ENCODE results near the gene ASXL1.

ASXL1 gene

DNA sequence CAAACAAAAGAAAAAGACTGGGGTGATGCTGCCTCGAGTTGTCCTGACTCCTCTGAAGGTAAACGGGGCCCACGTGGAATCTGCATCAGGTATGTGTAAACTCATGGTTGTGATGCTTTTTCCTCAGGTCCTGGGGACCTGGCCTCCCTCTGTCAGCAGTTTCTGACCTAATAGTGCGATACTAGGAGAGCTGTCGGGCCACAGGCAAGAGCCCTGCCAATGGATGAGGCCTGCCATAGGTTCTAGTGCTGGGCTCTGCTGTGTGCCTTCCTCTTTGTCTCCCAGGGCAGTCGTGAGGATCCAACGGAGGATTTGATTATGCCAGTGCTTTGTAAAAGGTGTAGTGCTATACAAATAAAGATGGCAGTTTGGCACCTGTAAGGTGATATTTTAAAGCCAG, 71.2 kb downstream of the ASXL1 start:
- Histone ChIP-seq H3K27ac (no peak overlapping the region), H3K4me3 (ENCODE audit: low read depth, low read length) (no peak overlapping the region), H3K27me3 (replicated peaks) (no peaks in the 10 kb centered on the region), H3K36me3 (replicated peaks) (peaks cover 52% of the 10 kb centered on the region)
- DNase-seq = no peak
- in situ Hi-C loops (cut with HindIII; ENCODE audit: low pct_ligation_motif_present, low sequenced_read_pairs) = no loop called here
- TF ChIP-seq, protein P1, sequence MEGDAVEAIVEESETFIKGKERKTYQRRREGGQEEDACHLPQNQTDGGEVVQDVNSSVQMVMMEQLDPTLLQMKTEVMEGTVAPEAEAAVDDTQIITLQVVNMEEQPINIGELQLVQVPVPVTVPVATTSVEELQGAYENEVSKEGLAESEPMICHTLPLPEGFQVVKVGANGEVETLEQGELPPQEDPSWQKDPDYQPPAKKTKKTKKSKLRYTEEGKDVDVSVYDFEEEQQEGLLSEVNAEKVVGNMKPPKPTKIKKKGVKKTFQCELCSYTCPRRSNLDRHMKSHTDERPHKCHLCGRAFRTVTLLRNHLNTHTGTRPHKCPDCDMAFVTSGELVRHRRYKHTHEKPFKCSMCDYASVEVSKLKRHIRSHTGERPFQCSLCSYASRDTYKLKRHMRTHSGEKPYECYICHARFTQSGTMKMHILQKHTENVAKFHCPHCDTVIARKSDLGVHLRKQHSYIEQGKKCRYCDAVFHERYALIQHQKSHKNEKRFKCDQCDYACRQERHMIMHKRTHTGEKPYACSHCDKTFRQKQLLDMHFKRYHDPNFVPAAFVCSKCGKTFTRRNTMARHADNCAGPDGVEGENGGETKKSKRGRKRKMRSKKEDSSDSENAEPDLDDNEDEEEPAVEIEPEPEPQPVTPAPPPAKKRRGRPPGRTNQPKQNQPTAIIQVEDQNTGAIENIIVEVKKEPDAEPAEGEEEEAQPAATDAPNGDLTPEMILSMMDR (IDR thresholded peaks at IDR 0.05; ENCODE audit: low read depth, low read length, missing control alignments) = no peak

DNA sequence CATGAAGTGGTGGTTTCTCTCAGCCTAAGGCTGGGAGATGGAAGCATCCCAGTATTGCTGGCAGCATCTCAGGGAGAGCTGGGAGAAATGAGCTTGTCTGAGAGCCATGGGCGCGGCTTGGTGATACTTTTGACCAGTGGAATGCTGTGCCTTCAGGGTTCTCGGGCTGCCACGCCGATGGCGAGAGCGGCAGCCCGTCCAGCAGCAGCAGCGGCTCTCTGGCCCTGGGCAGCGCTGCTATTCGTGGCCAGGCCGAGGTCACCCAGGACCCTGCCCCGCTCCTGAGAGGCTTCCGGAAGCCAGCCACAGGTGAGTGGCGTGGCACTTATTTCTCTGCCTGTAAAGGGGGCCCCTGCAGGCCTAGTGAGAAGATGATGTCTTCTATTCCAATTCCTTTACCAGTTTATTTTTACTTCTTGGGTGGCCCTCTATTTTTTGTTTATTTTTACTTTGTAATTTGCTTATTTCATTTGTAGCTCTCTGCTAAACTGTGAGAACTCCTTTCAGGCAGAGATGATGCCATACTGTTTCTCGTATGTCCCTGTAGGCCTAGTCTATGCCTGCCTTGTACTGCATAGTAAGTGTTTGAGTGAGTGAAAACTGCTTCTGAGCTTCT, 71.7 kb downstream of the ASXL1 start:
- TF ChIP-seq, protein P1 (IDR thresholded peaks at IDR 0.05; ENCODE audit: low read depth, low read length, missing control alignments) = no peak
- in situ Hi-C loops (cut with HindIII; ENCODE audit: low pct_ligation_motif_present, low sequenced_read_pairs) = no loop called here
- Histone ChIP-seq H3K36me3 (replicated peaks) (peaks cover 57% of the 10 kb centered on the region), H3K27ac (no peak overlapping the region), H3K27me3 (replicated peaks) (no peaks in the 10 kb centered on the region), H3K4me3 (ENCODE audit: low read depth, low read length) (no peak overlapping the region)
- no peak for DNase-seq

DNA sequence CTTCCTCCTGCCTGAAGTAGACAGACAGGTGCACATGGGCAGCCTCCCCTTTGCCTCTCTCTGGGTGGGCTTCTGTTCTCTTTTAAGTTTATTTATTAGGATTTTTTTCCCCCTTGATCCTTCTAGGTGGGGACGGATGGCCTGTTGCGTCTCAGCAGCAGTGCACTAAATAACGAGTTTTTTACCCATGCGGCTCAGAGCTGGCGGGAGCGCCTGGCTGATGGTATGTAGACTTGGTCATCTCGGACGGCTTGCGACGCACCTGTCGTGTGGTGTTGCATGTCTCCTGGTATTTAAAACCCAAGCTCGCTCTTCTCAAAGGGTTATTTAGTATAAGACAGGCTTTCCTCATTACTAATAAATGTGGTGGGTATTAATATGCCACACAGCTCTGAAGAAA, 73.3 kb downstream of the ASXL1 start:
- in situ Hi-C loops (cut with HindIII; ENCODE audit: low pct_ligation_motif_present, low sequenced_read_pairs) = no loop called here
- H3K27ac ChIP-seq = no peak overlapping the region
- no peak for DNase-seq
- H3K4me3 ChIP-seq (ENCODE audit: low read depth, low read length) = no peak overlapping the region
- H3K36me3 ChIP-seq (replicated peaks) = peaks cover 73% of the 10 kb centered on the region
- H3K27me3 ChIP-seq (replicated peaks) = no peaks in the 10 kb centered on the region
- TF ChIP-seq, protein P1 (IDR thresholded peaks at IDR 0.05; ENCODE audit: low read depth, low read length, missing control alignments) = no peak

DNA sequence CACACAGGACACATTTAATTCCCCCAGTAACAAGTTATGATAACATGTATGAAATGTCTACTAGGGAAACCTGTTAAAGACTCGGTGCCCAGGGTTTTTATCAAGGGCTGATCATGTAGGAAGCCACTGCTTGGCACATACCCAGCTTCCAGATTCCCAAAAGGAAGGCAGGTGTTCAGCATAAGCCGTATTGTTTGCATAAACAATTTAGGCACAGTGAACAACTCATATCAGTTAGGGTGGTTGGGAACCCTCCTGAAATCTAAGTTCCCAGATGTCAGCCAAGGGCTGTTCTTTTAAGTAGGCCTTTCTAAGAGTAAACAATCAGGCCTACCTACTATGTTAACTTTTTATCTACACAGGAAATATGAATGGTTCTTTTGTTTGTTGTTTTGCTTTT, 74.1 kb downstream of the ASXL1 start:
- in situ Hi-C loops (cut with HindIII; ENCODE audit: low pct_ligation_motif_present, low sequenced_read_pairs) = no loop called here
- TF ChIP-seq, protein P1 (IDR thresholded peaks at IDR 0.05; ENCODE audit: low read depth, low read length, missing control alignments) = no peak
- no peak overlapping the region for H3K4me3 ChIP-seq (ENCODE audit: low read depth, low read length)
- H3K27me3 ChIP-seq (replicated peaks) = no peaks in the 10 kb centered on the region
- DNase-seq = no peak
- H3K36me3 ChIP-seq (replicated peaks) = peaks cover 81% of the 10 kb centered on the region
- H3K27ac ChIP-seq = no peak overlapping the region

DNA sequence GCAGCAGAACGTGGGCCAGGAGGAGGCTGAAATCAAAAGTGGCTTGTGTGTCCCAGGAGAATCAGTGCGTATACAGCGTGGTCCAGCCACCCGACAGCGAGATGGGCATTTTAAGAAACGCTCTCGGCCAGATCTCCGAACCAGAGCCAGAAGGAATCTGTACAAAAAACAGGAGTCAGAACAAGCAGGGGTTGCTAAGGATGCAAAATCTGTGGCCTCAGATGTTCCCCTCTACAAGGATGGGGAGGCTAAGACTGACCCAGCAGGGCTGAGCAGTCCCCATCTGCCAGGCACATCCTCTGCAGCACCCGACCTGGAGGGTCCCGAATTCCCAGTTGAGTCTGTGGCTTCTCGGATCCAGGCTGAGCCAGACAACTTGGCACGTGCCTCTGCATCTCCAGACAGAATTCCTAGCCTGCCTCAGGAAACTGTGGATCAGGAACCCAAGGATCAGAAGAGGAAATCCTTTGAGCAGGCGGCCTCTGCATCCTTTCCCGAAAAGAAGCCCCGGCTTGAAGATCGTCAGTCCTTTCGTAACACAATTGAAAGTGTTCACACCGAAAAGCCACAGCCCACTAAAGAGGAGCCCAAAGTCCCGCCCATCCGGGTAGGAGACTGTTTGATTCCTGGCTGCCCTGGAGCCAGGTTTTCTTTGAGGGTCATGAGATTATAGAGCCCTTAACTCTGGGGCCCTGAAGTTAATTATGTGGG, 75.3 kb downstream of the ASXL1 start:
- DNase-seq = no peak
- in situ Hi-C loops (cut with HindIII; ENCODE audit: low pct_ligation_motif_present, low sequenced_read_pairs) = no loop called here
- H3K36me3 ChIP-seq (replicated peaks) = peaks cover 87% of the 10 kb centered on the region

More for the DNA sequence above, 75.3 kb downstream of the ASXL1 start:
- Histone ChIP-seq H3K27ac (no peak overlapping the region), H3K4me3 (ENCODE audit: low read depth, low read length) (no peak overlapping the region), H3K27me3 (replicated peaks) (no peaks in the 10 kb centered on the region)
- TF ChIP-seq, protein P1 (IDR thresholded peaks at IDR 0.05; ENCODE audit: low read depth, low read length, missing control alignments) = no peak
